Naive thymus-derived CD4-positive, alpha-beta T cell (primary cell): Measurements from ENCODE around the gene OXCT1. TPM values are rescaled to one million over a fixed set of nuclear protein-coding genes. Genes with fewer than 3 reads are reported as not detected.

Experiments used
- ATAC-seq: fragments of 150-1000 bp; cut with Tn5 transposase; 2 replicates; pipeline ENCODE4 v1.10.0; 2021; ENCODE audit warnings: mild to moderate bottlenecking, moderate library complexity
- CTCF ChIA-PET: fragments of 350-600 bp; sonication (Branson Sonifier 250); formaldehyde crosslinking; loops from one replicate; lab custom pipeline; 2021; ENCODE audit warnings: antibody characterized with exemption; lab: Charles Lee
- POLR2A ChIA-PET: fragments of 350-600 bp; sonication (Branson Sonifier 250); formaldehyde crosslinking; loops from one replicate; lab custom pipeline; 2021; ENCODE audit warnings: antibody characterized with exemption, inconsistent platforms; lab: Charles Lee
- DNase-seq, 9 donors: peaks; one replicate each; pipeline versions ENCODE4 v3.0.0 to v3.0.0-alpha.2; 2020 to 2022; ENCODE audit warnings: mixed read lengths in 1 of 9
- H3K27ac ChIP-seq: one replicate; pipeline ENCODE4 v1.7.0; 2013; ENCODE audit warnings: mild to moderate bottlenecking, low read depth, low read length, moderate library complexity
- H3K27me3 ChIP-seq, 2 donors: one replicate each; pipeline ENCODE4 v1.7.0; 2013; ENCODE audit warnings: low read length in 2 of 2, mild to moderate bottlenecking in 2 of 2, moderate library complexity in 2 of 2; ENCODE audit not compliant: control insufficient read depth in 2 of 2, insufficient read depth in 2 of 2
- H3K36me3 ChIP-seq, 3 experiments: 1 replicate in 2 of 3; 2 replicates in 1 of 3; pipeline ENCODE4 v1.7.0; 2013; ENCODE audit warnings: low read length in 3 of 3, mild to moderate bottlenecking in 3 of 3, moderate library complexity in 1 of 3; ENCODE audit not compliant: insufficient read depth in 3 of 3, control insufficient read depth in 2 of 3
- H3K4me1 ChIP-seq, 2 donors: one replicate each; pipeline ENCODE4 v1.7.0; 2013; ENCODE audit warnings: low read length in 2 of 2, mild to moderate bottlenecking in 2 of 2, moderate library complexity in 1 of 2; ENCODE audit not compliant: control insufficient read depth in 2 of 2, insufficient read depth in 2 of 2
- H3K4me3 ChIP-seq: 2 replicates; pipeline ENCODE4 v1.7.0; 2013; ENCODE audit warnings: mild to moderate bottlenecking, low read length
- H3K9me3 ChIP-seq, 3 experiments: 1 replicate in 2 of 3; 2 replicates in 1 of 3; pipeline ENCODE4 v1.7.0; 2013; ENCODE audit warnings: low read length in 3 of 3; ENCODE audit not compliant: control insufficient read depth in 2 of 3
- H3K27ac Mint-ChIP-seq, 9 donors: one replicate each; pipeline ENCODE4 v1.8.0; 2020 to 2022; ENCODE audit warnings: mixed read lengths in 9 of 9, mild to moderate bottlenecking in 8 of 9, moderate library complexity in 5 of 9, inconsistent platforms in 2 of 9
- H3K27me3 Mint-ChIP-seq, 5 donors: one replicate each; pipeline ENCODE4 v1.8.0; 2021 to 2022; ENCODE audit warnings: mixed read lengths in 5 of 5, mild to moderate bottlenecking in 1 of 5
- H3K36me3 Mint-ChIP-seq, 5 donors: one replicate each; pipeline ENCODE4 v1.8.0; 2020 to 2022; ENCODE audit warnings: mixed read lengths in 5 of 5, mild to moderate bottlenecking in 3 of 5, inconsistent platforms in 1 of 5
- H3K4me1 Mint-ChIP-seq, 7 donors: one replicate each; pipeline ENCODE4 v1.8.0; 2020 to 2022; ENCODE audit warnings: mixed read lengths in 7 of 7, mild to moderate bottlenecking in 3 of 7, inconsistent platforms in 1 of 7
- H3K4me3 Mint-ChIP-seq, 10 donors: one replicate each; pipeline ENCODE4 v1.8.0; 2020 to 2022; ENCODE audit warnings: mild to moderate bottlenecking in 10 of 10, mixed read lengths in 10 of 10, moderate library complexity in 6 of 10, inconsistent platforms in 2 of 10
- H3K9me3 Mint-ChIP-seq, 11 donors: one replicate each; pipeline ENCODE4 v1.8.0; 2020 to 2022; ENCODE audit warnings: mixed read lengths in 11 of 11, mild to moderate bottlenecking in 4 of 11, inconsistent platforms in 1 of 11, moderate library complexity in 1 of 11
- intact Hi-C, 2 donors: fragments of 100-400 bp; cut with micrococcal nuclease; formaldehyde crosslinking; loops; one replicate each; pipeline ENCODE4 v1.15.1; 2023
- polyA plus RNA-seq, 2 donors: library from polyadenylated mRNA; unstranded; fragments of 300-500 nt; fragmentation: Illumina TruSeq; gene quantifications; one replicate each; pipeline ENCODE4 v1.2.3, GENCODE V29; 2021
- total RNA-seq, 6 experiments: library from RNA in 5 of 6; stranded (reverse) in 5 of 6; gene quantifications; 1 replicate in 5 of 6; 2 replicates in 1 of 6; pipeline ENCODE4 v1.2.3 and lab custom pipeline; 2021 to 2026

OXCT1 gene
- total RNA-seq (10 to 100 TPM; 18.6 to 53.1 (median 30.0) TPM), polyA plus RNA-seq (10 to 100 TPM; 26.1 to 32.4 TPM), total RNA-seq (lab: John Stamatoyannopoulos, UW) (61.9 reads per million, percentile 75 among the genes with 10 or more reads in this experiment)

GRCh38 chr5:41869724-41870626 lies at the start of gene OXCT1:
TSS of gene OXCT1 (minus strand) at chr5:41870425. CDS start at chr5:41870358, 67 bp downstream.
- ChIA-PET POLR2A (interaction anchor here (0.9 to 4.1 kb wide), 9 partner anchors 11 to 1251 kb away, joined by 3 to 62 read pairs (median 5); partner anchors contain the start of genes FBXO4, RIMOC1, RPL37 and ZNF131), CTCF (no interaction called here)
- H3K36me3 Mint-ChIP-seq: peaks cover 0 to 5% (median 0%) of the 10 kb centered on the region in 5 donors
- peak; percentile 97 for ATAC-seq
- peak within 1 kb of the TSS; percentile 85 to 94 (median 90) for H3K4me3 Mint-ChIP-seq
- H3K27ac Mint-ChIP-seq: peak within 1 kb of the TSS; percentile 89 to 98 (median 97)
- peaks cover 0 to 2% (median 0%) of the 10 kb centered on the region in 11 donors for H3K9me3 Mint-ChIP-seq
- Histone ChIP-seq H3K9me3 (no peaks in the 10 kb centered on the region), H3K27ac (peak within 1 kb of the TSS; percentile 97), H3K27me3 (no peaks in the 10 kb centered on the region), H3K4me1 (peaks cover 16% of the 10 kb centered on the region in 2 donors), H3K36me3 (peaks cover 0 to 8% (median 0%) of the 10 kb centered on the region in 3 experiments), H3K4me3 (peak within 1 kb of the TSS; percentile 91)
- H3K27me3 Mint-ChIP-seq: no peaks in the 10 kb centered on the region
- peaks cover 18 to 63% (median 57%) of the 10 kb centered on the region in 7 donors for H3K4me1 Mint-ChIP-seq
- intact Hi-C loops: loop anchor here (1.0 to 10.0 kb wide), 15 partner anchors 14 to 1733 kb away; partner anchors contain the start of genes FBXO4 (in 2 of the 2), HMGCS1 (in 2 of the 2), RIMOC1 (in 2 of the 2) and NNT (in 1 of the 2)
- DNase-seq: peak; percentile 88 to 96 (median 95)

- ChIA-PET POLR2A (interaction anchor here (2.4 kb wide), 1 partner anchor 14 kb away, joined by 7 read pairs; the partner anchor contains the start of gene RIMOC1), CTCF (interaction anchor here (1.0 kb wide), 1 partner anchor 59 kb away, joined by 7 read pairs; no protein-coding TSS in a partner anchor)
- Histone ChIP-seq H3K9me3 (no peaks in the 10 kb centered on the region), H3K4me1 (no peaks in the 10 kb centered on the region), H3K27ac (no peak overlapping the region), H3K36me3 (peaks cover 0 to 59% (median 14%) of the 10 kb centered on the region in 3 experiments), H3K4me3 (no peak overlapping the region), H3K27me3 (no peaks in the 10 kb centered on the region)
- DNase-seq (no peak), ATAC-seq (no peak)
- peaks cover 3 to 16% (median 11%) of the 10 kb centered on the region in 7 donors for H3K4me1 Mint-ChIP-seq
- H3K9me3 Mint-ChIP-seq: no peaks in the 10 kb centered on the region
- H3K27me3 Mint-ChIP-seq: no peaks in the 10 kb centered on the region
- H3K27ac Mint-ChIP-seq: peak overlapping the region in 2 of 9 donors; percentile 71 to 85
- H3K4me3 Mint-ChIP-seq: no peak overlapping the region
- H3K36me3 Mint-ChIP-seq: peaks cover 18 to 52% (median 40%) of the 10 kb centered on the region in 5 donors
- intact Hi-C loops: no loop called here
Measured at GRCh38 chr5:41918105-41918504, 47.9 kb upstream of the OXCT1 start.

GRCh38 chr5:41908374-41909079 lies 38.3 kb upstream of the OXCT1 start:
- CTCF ChIA-PET: no interaction called here
- peaks cover 15 to 43% (median 36%) of the 10 kb centered on the region in 3 experiments for H3K36me3 ChIP-seq
- DNase-seq (no peak), ATAC-seq (no peak)
- Mint-ChIP-seq H3K27me3 (peaks cover 0 to 4% (median 0%) of the 10 kb centered on the region in 5 donors), H3K36me3 (peaks cover 4 to 39% (median 30%) of the 10 kb centered on the region in 5 donors), H3K4me3 (no peak overlapping the region), H3K9me3 (peaks cover 0 to 5% (median 0%) of the 10 kb centered on the region in 11 donors), H3K4me1 (peaks cover 24 to 64% (median 50%) of the 10 kb centered on the region in 7 donors), H3K27ac (peak overlapping the region in 2 of 9 donors; percentile 5 to 9)
- intact Hi-C loops: loop anchor here in 1 of 2 donors (10.0 kb wide), 5 partner anchors 1074 to 1696 kb away; partner anchors contain the start of genes HMGCS1, NNT, PTGER4 and RPL37
- no peaks in the 10 kb centered on the region for H3K9me3 ChIP-seq
- no peaks in the 10 kb centered on the region for H3K27me3 ChIP-seq
- H3K27ac ChIP-seq: no peak overlapping the region
- no peak overlapping the region for H3K4me3 ChIP-seq
- H3K4me1 ChIP-seq: peaks cover 12 to 18% of the 10 kb centered on the region in 2 donors
- POLR2A ChIA-PET: interaction anchor here (1.5 to 1.6 kb wide), 2 partner anchors 17 to 38 kb away, joined by 4 to 5 read pairs; partner anchors contain the start of genes FBXO4 and OXCT1

DNA sequence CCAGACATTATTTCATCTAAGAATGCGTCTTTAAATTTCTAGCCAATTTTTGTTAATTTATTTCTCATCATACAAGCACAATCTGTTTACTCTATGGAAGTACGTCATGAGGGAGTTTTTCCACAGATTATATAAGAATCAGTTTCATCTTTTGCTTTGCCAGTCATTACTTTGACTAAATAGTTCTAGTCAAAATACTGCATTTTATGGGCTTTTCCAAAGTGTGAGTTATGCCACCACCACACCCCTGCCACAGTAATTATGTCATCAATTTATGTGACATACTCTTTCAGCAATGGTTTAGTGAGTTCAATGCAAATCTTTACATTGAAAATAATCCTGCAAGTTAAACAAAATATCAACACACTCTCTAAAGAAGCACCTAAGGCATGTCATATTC lies 35.9 kb upstream of the OXCT1 start:
- Histone ChIP-seq H3K27ac (no peak overlapping the region), H3K27me3 (no peaks in the 10 kb centered on the region), H3K4me1 (peaks cover 16 to 18% of the 10 kb centered on the region in 2 donors), H3K4me3 (no peak overlapping the region), H3K9me3 (no peaks in the 10 kb centered on the region), H3K36me3 (peaks cover 9 to 25% (median 17%) of the 10 kb centered on the region in 3 experiments)
- DNase-seq (no peak), ATAC-seq (no peak)
- peaks cover 4 to 26% (median 17%) of the 10 kb centered on the region in 5 donors for H3K36me3 Mint-ChIP-seq
- POLR2A ChIA-PET: interaction anchor here (2.9 to 3.1 kb wide), 2 partner anchors 21 to 36 kb away, joined by 54 to 62 read pairs; partner anchors contain the start of genes FBXO4 and OXCT1
- H3K27ac Mint-ChIP-seq: peak overlapping the region in 2 of 9 donors; percentile 13 to 85
- H3K4me3 Mint-ChIP-seq: peak overlapping the region in 1 of 10 donors; percentile 19
- H3K4me1 Mint-ChIP-seq: peaks cover 25 to 60% (median 54%) of the 10 kb centered on the region in 7 donors
- CTCF ChIA-PET: interaction anchor here (1.1 kb wide), 1 partner anchor 20 kb away, joined by 4 read pairs; no protein-coding TSS in a partner anchor
- peaks cover 0 to 5% (median 0%) of the 10 kb centered on the region in 11 donors for H3K9me3 Mint-ChIP-seq
- peaks cover 0 to 4% (median 0%) of the 10 kb centered on the region in 5 donors for H3K27me3 Mint-ChIP-seq
- intact Hi-C loops: loop anchor here in 1 of 2 donors (10.0 kb wide), 5 partner anchors 1071 to 1699 kb away; partner anchors contain the start of genes HMGCS1, NNT, PTGER4 and RPL37

GRCh38 chr5:41903892-41904799 lies 33.9 kb upstream of the OXCT1 start, which contains the start of gene RIMOC1:
TSS of gene RIMOC1 (plus strand) at chr5:41904344. CDS start at chr5:41904368, 24 bp downstream.
- peaks cover 0 to 11% (median 0%) of the 10 kb centered on the region in 5 donors for H3K27me3 Mint-ChIP-seq
- POLR2A ChIA-PET: interaction anchor here (0.6 to 3.1 kb wide), 22 partner anchors 9 to 1580 kb away, joined by 3 to 62 read pairs (median 5); partner anchors contain the start of genes FBXO4, OXCT1, TMEM267 and ZNF131
- intact Hi-C loops: loop anchor here (1.0 to 10.0 kb wide), 22 partner anchors 11 to 1701 kb away; partner anchors contain the start of genes FBXO4 (in 2 of the 2), HMGCS1 (in 2 of the 2), OXCT1 (in 2 of the 2) and PRKAA1 (in 2 of the 2)
- peaks cover 0 to 12% (median 4%) of the 10 kb centered on the region in 3 experiments for H3K36me3 ChIP-seq
- ATAC-seq: peak; percentile 94
- H3K36me3 Mint-ChIP-seq: peaks cover 0 to 13% (median 10%) of the 10 kb centered on the region in 5 donors
- H3K27ac Mint-ChIP-seq: peak within 1 kb of the TSS; percentile 97 to 100 (median 99)
- H3K9me3 Mint-ChIP-seq: peaks cover 0 to 5% (median 0%) of the 10 kb centered on the region in 11 donors
- no peaks in the 10 kb centered on the region for H3K27me3 ChIP-seq
- DNase-seq: peak; percentile 94 to 98 (median 97)
- H3K4me1 ChIP-seq: peaks cover 16 to 18% of the 10 kb centered on the region in 2 donors
- peaks cover 21 to 54% (median 46%) of the 10 kb centered on the region in 7 donors for H3K4me1 Mint-ChIP-seq
- peak within 1 kb of the TSS; percentile 84 to 99 (median 98) for H3K4me3 Mint-ChIP-seq
- H3K9me3 ChIP-seq: no peaks in the 10 kb centered on the region
- CTCF ChIA-PET: interaction anchor here (1.0 to 1.8 kb wide), 4 partner anchors 21 to 153 kb away, joined by 3 to 5 read pairs (median 4); partner anchors contain the start of gene FBXO4
- peak within 1 kb of the TSS; percentile 85 for H3K27ac ChIP-seq
- peak within 1 kb of the TSS; percentile 90 for H3K4me3 ChIP-seq
